ENCODE results near the gene IL1F10.

The IL1F10 gene

GRCh38 chr2:113113807-113114206 lies 46.0 kb downstream of the IL1F10 start:
- TF ChIP-seq POLR2AphosphoS5 (IDR thresholded peaks at IDR 0.05; ENCODE audit: low read depth, low read length) (no peak), TAF1 (IDR thresholded peaks at IDR 0.05; ENCODE audit: borderline replicate concordance, insufficient read depth, low read length) (no peak), REST (IDR thresholded peaks at IDR 0.05; ENCODE audit: insufficient read depth in 1 of 2, low read depth in 2 of 2, low read length in 2 of 2) (no peak), SIN3A (IDR thresholded peaks at IDR 0.05; ENCODE audit: borderline replicate concordance, insufficient read depth, low read length) (no peak), FOXP2 (optimal IDR thresholded peaks at IDR 0.05; ENCODE audit: borderline replicate concordance, extremely low read depth, extremely low read length, insufficient read depth) (no peak)

- TF ChIP-seq POLR2AphosphoS5 (IDR thresholded peaks at IDR 0.05; ENCODE audit: low read depth, low read length): no peak
- TF ChIP-seq SIN3A (IDR thresholded peaks at IDR 0.05; ENCODE audit: borderline replicate concordance, insufficient read depth, low read length): no peak
- TF ChIP-seq REST (IDR thresholded peaks at IDR 0.05; ENCODE audit: insufficient read depth in 1 of 2, low read depth in 2 of 2, low read length in 2 of 2): no peak
- TF ChIP-seq TAF1 (IDR thresholded peaks at IDR 0.05; ENCODE audit: borderline replicate concordance, insufficient read depth, low read length): no peak
- no peak for TF ChIP-seq FOXP2 (optimal IDR thresholded peaks at IDR 0.05; ENCODE audit: borderline replicate concordance, extremely low read depth, extremely low read length, insufficient read depth)
Observed at GRCh38 chr2:113114224-113114945, 46.6 kb downstream of the IL1F10 start.

- no peak for TF ChIP-seq FOXP2 (optimal IDR thresholded peaks at IDR 0.05; ENCODE audit: borderline replicate concordance, extremely low read depth, extremely low read length, insufficient read depth)
- TF ChIP-seq SIN3A (IDR thresholded peaks at IDR 0.05; ENCODE audit: borderline replicate concordance, insufficient read depth, low read length): no peak
- TF ChIP-seq TAF1 (IDR thresholded peaks at IDR 0.05; ENCODE audit: borderline replicate concordance, insufficient read depth, low read length): no peak
- no peak for TF ChIP-seq POLR2AphosphoS5 (IDR thresholded peaks at IDR 0.05; ENCODE audit: low read depth, low read length)
Observed at GRCh38 chr2:113114996-113115395, 47.2 kb downstream of the IL1F10 start.

- TF ChIP-seq TAF1 (IDR thresholded peaks at IDR 0.05; ENCODE audit: borderline replicate concordance, insufficient read depth, low read length) (no peak), POLR2AphosphoS5 (IDR thresholded peaks at IDR 0.05; ENCODE audit: low read depth, low read length) (no peak), SIN3A (IDR thresholded peaks at IDR 0.05; ENCODE audit: borderline replicate concordance, insufficient read depth, low read length) (no peak), FOXP2 (optimal IDR thresholded peaks at IDR 0.05; ENCODE audit: borderline replicate concordance, extremely low read depth, extremely low read length, insufficient read depth) (no peak), REST (IDR thresholded peaks at IDR 0.05; ENCODE audit: insufficient read depth in 1 of 2, low read depth in 2 of 2, low read length in 2 of 2) (no peak)
Observed at GRCh38 chr2:113116100-113116958, 48.6 kb downstream of the IL1F10 start.

GRCh38 chr2:113117541-113118262 lies 49.9 kb downstream of the IL1F10 start:
- TF ChIP-seq FOXP2 (optimal IDR thresholded peaks at IDR 0.05; ENCODE audit: borderline replicate concordance, extremely low read depth, extremely low read length, insufficient read depth) (no peak), REST (IDR thresholded peaks at IDR 0.05; ENCODE audit: insufficient read depth in 1 of 2, low read depth in 2 of 2, low read length in 2 of 2) (no peak), SIN3A (IDR thresholded peaks at IDR 0.05; ENCODE audit: borderline replicate concordance, insufficient read depth, low read length) (no peak), TAF1 (IDR thresholded peaks at IDR 0.05; ENCODE audit: borderline replicate concordance, insufficient read depth, low read length) (no peak), POLR2AphosphoS5 (IDR thresholded peaks at IDR 0.05; ENCODE audit: low read depth, low read length) (no peak)
